Panc1 (cell line): ENCODE data around the gene FSTL1. TPM values are rescaled to one million over a fixed set of nuclear protein-coding genes. Genes with fewer than 3 reads are reported as not detected.

Experiments used
- ATAC-seq: fragments of 200-7000 bp; cut with Tn5 transposase; 2 replicates; pipeline ENCODE4 v1.9.1; 2020; ENCODE audit warnings: mild to moderate bottlenecking, moderate library complexity
- BruUV-seq: library from RNA; stranded (reverse); fragments of 400-500 nt; replicated peaks from 2 replicates; lab custom pipeline; 2021; lab: Mats Ljungman, UMichigan
- CTCF ChIA-PET: fragments of 300-600 bp; sonication (Branson Sonifier 250); formaldehyde crosslinking; loops from one replicate; lab custom pipeline; 2022; ENCODE audit warnings: antibody characterized with exemption; lab: Charles Lee
- POLR2A ChIA-PET: fragments of 300-600 bp; sonication (Branson Sonifier 250); formaldehyde crosslinking; loops from one replicate; lab custom pipeline; 2022; ENCODE audit warnings: antibody characterized with exemption; lab: Charles Lee
- DNase-seq: peaks from one replicate; pipeline ENCODE4 v3.0.0-alpha.2; 2010; ENCODE audit warnings: low read depth, low spot score
- H3K27ac ChIP-seq: 2 replicates; pipeline ENCODE4 v1.5.1; 2011; ENCODE audit warnings: mild to moderate bottlenecking, low read length, inconsistent platforms
- H3K27me3 ChIP-seq: fragments of 200-500 bp; sonication (Bioruptor generic); 2 replicates; pipeline ENCODE4 v1.6.0; 2014; ENCODE audit warnings: low read length, inconsistent platforms; ENCODE audit not compliant: control insufficient read depth, insufficient read depth
- H3K36me3 ChIP-seq: fragments of 200-500 bp; sonication (Bioruptor generic); 2 replicates; pipeline ENCODE4 v1.5.1; 2014; ENCODE audit warnings: inconsistent platforms, mild to moderate bottlenecking, low read length, moderate library complexity; ENCODE audit not compliant: control insufficient read depth, insufficient read depth
- H3K4me1 ChIP-seq: 2 replicates; pipeline ENCODE4 v1.5.1; 2011; ENCODE audit warnings: inconsistent platforms, mild to moderate bottlenecking, low read length, moderate library complexity; ENCODE audit not compliant: control insufficient read depth, insufficient read depth
- H3K4me3 ChIP-seq, 2 experiments: 2 replicates each; pipeline ENCODE4 v1.5.1; 2011 to 2012; ENCODE audit warnings: low read depth in 2 of 2, low read length in 2 of 2, mild to moderate bottlenecking in 2 of 2, inconsistent platforms in 1 of 2, moderate library complexity in 1 of 2
- H3K9me3 ChIP-seq: fragments of 200-500 bp; sonication (Bioruptor generic); 2 replicates; pipeline ENCODE4 v1.5.1; 2014; ENCODE audit warnings: low read depth, mild to moderate bottlenecking, inconsistent platforms, low read length, moderate library complexity; ENCODE audit not compliant: control insufficient read depth, insufficient read depth
- CTCF ChIP-seq: fragments of 450-650 bp; IDR thresholded peaks from 2 replicates; pipeline ENCODE4 v1.5.1; 2017; ENCODE audit warnings: mild to moderate bottlenecking
- POLR2AphosphoS5 ChIP-seq: IDR thresholded peaks from 2 replicates; pipeline ENCODE4 v1.6.1; 2012; ENCODE audit warnings: mild to moderate bottlenecking, low read depth, low read length, moderate library complexity
- SIN3A ChIP-seq: IDR thresholded peaks from 2 replicates; pipeline ENCODE4 v1.6.1; 2012; ENCODE audit warnings: low read depth, mild to moderate bottlenecking, low read length, moderate library complexity, borderline replicate concordance; ENCODE audit not compliant: insufficient read depth
- TCF7L2 ChIP-seq: IDR thresholded peaks from 2 replicates; pipeline ENCODE4 v1.6.1; 2011; ENCODE audit warnings: mild to moderate bottlenecking, low read depth, low read length, inconsistent platforms
- in situ Hi-C: cut with HindIII; loops from 2 replicates; pipeline ENCODE4 v1.10.0; 2016; ENCODE audit warnings: low sequenced_read_pairs, low pct_unique_long_range_greater_than_20kb
- intact Hi-C: fragments of 100-400 bp; cut with micrococcal nuclease; formaldehyde crosslinking; loops from one replicate; pipeline ENCODE4 v1.10.0; 2022; ENCODE audit not compliant: unreplicated experiment
- total RNA-seq: library from RNA; stranded (reverse); gene quantifications from one replicate; pipeline ENCODE4 v1.2.1, GENCODE V29; 2021; ENCODE audit not compliant: unreplicated experiment
- TF ChIP-seq, protein P1 (sequence below), 2 experiments: IDR thresholded peaks; 2 replicates each; pipeline ENCODE4 v1.6.1; 2011 to 2012; ENCODE audit warnings: low read depth in 2 of 2, control low read depth in 1 of 2, low read length in 1 of 2, mild to moderate bottlenecking in 1 of 2, moderate library complexity in 1 of 2; ENCODE audit not compliant: insufficient read depth in 1 of 2

The FSTL1 gene
- total RNA-seq, 1 experiment from 2014 or later, result 9.2 TPM

GRCh38 chr3:120428924-120429323, 21.9 kb downstream of the FSTL1 start:
- TF ChIP-seq CTCF (no peak), TCF7L2 (no peak), SIN3A (no peak), POLR2AphosphoS5 (no peak)
- TF ChIP-seq, protein P1, sequence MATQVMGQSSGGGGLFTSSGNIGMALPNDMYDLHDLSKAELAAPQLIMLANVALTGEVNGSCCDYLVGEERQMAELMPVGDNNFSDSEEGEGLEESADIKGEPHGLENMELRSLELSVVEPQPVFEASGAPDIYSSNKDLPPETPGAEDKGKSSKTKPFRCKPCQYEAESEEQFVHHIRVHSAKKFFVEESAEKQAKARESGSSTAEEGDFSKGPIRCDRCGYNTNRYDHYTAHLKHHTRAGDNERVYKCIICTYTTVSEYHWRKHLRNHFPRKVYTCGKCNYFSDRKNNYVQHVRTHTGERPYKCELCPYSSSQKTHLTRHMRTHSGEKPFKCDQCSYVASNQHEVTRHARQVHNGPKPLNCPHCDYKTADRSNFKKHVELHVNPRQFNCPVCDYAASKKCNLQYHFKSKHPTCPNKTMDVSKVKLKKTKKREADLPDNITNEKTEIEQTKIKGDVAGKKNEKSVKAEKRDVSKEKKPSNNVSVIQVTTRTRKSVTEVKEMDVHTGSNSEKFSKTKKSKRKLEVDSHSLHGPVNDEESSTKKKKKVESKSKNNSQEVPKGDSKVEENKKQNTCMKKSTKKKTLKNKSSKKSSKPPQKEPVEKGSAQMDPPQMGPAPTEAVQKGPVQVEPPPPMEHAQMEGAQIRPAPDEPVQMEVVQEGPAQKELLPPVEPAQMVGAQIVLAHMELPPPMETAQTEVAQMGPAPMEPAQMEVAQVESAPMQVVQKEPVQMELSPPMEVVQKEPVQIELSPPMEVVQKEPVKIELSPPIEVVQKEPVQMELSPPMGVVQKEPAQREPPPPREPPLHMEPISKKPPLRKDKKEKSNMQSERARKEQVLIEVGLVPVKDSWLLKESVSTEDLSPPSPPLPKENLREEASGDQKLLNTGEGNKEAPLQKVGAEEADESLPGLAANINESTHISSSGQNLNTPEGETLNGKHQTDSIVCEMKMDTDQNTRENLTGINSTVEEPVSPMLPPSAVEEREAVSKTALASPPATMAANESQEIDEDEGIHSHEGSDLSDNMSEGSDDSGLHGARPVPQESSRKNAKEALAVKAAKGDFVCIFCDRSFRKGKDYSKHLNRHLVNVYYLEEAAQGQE (IDR thresholded peaks at IDR 0.05; ENCODE audit: insufficient read depth in 1 of 2, low read depth in 2 of 2, low read length in 1 of 2), result no peak
- DNase-seq (no peak), ATAC-seq (no peak)
- Histone ChIP-seq H3K4me3 (no peak overlapping the region), H3K27me3 (peaks cover 4% of the 10 kb centered on the region; the same call in 1 of the 2 replicates), H3K4me1 (no peaks in the 10 kb centered on the region), H3K9me3 (no peaks in the 10 kb centered on the region), H3K27ac (no peak overlapping the region), H3K36me3 (no peaks in the 10 kb centered on the region)
- POLR2A ChIA-PET, result no interaction called here
- intact Hi-C loops (no loop called here), in situ Hi-C loops (no loop called here)
- CTCF ChIA-PET, result no interaction called here
- no TSS peak for BruUV-seq

GRCh38 chr3:120427201-120427600, 23.6 kb downstream of the FSTL1 start:
- TF ChIP-seq TCF7L2 (no peak), POLR2AphosphoS5 (no peak), SIN3A (no peak), CTCF (no peak)
- TF ChIP-seq, protein P1 (IDR thresholded peaks at IDR 0.05; ENCODE audit: insufficient read depth in 1 of 2, low read depth in 2 of 2, low read length in 1 of 2), result no peak
- H3K4me3 ChIP-seq, result no peak overlapping the region
- DNase-seq (no peak), ATAC-seq (no peak)
- no peaks in the 10 kb centered on the region for H3K4me1 ChIP-seq
- no peak overlapping the region for H3K27ac ChIP-seq
- POLR2A ChIA-PET, result no interaction called here
- CTCF ChIA-PET, result interaction anchor here (0.5 kb wide), 1 partner anchor 22 kb away, joined by 5 read pairs; no protein-coding TSS in a partner anchor
- H3K9me3 ChIP-seq, result no peaks in the 10 kb centered on the region
- H3K27me3 ChIP-seq, result peaks cover 4% of the 10 kb centered on the region; the same call in 1 of the 2 replicates
- BruUV-seq, result no TSS peak
- in situ Hi-C loops, result no loop called here
- intact Hi-C loops, result no loop called here
- H3K36me3 ChIP-seq, result no peaks in the 10 kb centered on the region
